GM12878 (cell line): ENCODE data around the gene RPS2.

ENCODE experiments used
- CTCF ChIP-seq, 3 experiments: IDR thresholded peaks in 2 of 3; conservative IDR thresholded peaks in 1 of 3; 2 replicates each; pipeline ENCODE4 v1.5.1; 2011; ENCODE audit warnings: low read depth in 3 of 3, low read length in 3 of 3, mild to moderate bottlenecking in 3 of 3, control low read depth in 2 of 3, moderate library complexity in 2 of 3, inconsistent platforms in 1 of 3, mixed read lengths in 1 of 3; ENCODE audit not compliant: control insufficient read depth in 2 of 3, insufficient read depth in 1 of 3; ENCODE audit errors: extremely low read depth in 1 of 3
- ESRRA ChIP-seq: IDR thresholded peaks from 2 replicates; pipeline ENCODE4 v1.6.1; 2012; ENCODE audit warnings: mild to moderate bottlenecking, low read length, improper control_type of control experiment
- REST ChIP-seq: IDR thresholded peaks from 2 replicates; pipeline ENCODE4 v1.6.1; 2012; ENCODE audit warnings: mild to moderate bottlenecking, low read depth, low read length

GRCh38 chr16:1963806-1964505, 670 bp downstream of the RPS2 start:
- TF ChIP-seq ESRRA (no peak), REST (no peak), CTCF (IDR thresholded peaks at IDR 0.05 in 2 of 3, conservative IDR thresholded peaks at IDR 0.05 in 1 of 3; ENCODE audit: control insufficient read depth in 2 of 3, extremely low read depth in 1 of 3, insufficient read depth in 1 of 3, low read depth in 3 of 3, low read length in 3 of 3) (no peak)
